Nephron progenitor cell (in vitro differentiated cells): ENCODE measurements around the gene PABPN1L.

ENCODE experiments used
- DNase-seq: peaks from one replicate; pipeline ENCODE4 v3.0.0; 2021
- H3K27ac Mint-ChIP-seq: 2 replicates; pipeline ENCODE4 v1.8.0; 2021; ENCODE audit warnings: mild to moderate bottlenecking, moderate library complexity, mixed read lengths
- H3K27me3 Mint-ChIP-seq: 2 replicates; pipeline ENCODE4 v1.8.0; 2021; ENCODE audit warnings: mild to moderate bottlenecking, low read depth, mixed read lengths; ENCODE audit not compliant: poor library complexity
- H3K36me3 Mint-ChIP-seq: 2 replicates; pipeline ENCODE4 v1.8.0; 2021; ENCODE audit warnings: low read depth, mixed read lengths
- H3K4me1 Mint-ChIP-seq: 2 replicates; pipeline ENCODE4 v1.8.0; 2021; ENCODE audit warnings: mixed read lengths
- H3K4me3 Mint-ChIP-seq: 2 replicates; pipeline ENCODE4 v1.8.0; 2021; ENCODE audit warnings: mild to moderate bottlenecking, moderate library complexity, mixed read lengths
- H3K9me3 Mint-ChIP-seq: 2 replicates; pipeline ENCODE4 v1.8.0; 2021; ENCODE audit warnings: mild to moderate bottlenecking, moderate library complexity, mixed read lengths
- CTCF ChIP-seq: fragments of 200-600 bp; sonication (generic); IDR thresholded peaks from 2 replicates; pipeline ENCODE4 v1.5.0; 2021; ENCODE audit warnings: antibody characterized with exemption

Gene PABPN1L

GRCh38 chr16:88866151-88866920 is at the start of gene PABPN1L:
TSS of gene PABPN1L (minus strand) at chr16:88866660. CDS start at chr16:88866606, 54 bp downstream.
- Mint-ChIP-seq H3K4me3 (no peak within 1 kb of the TSS), H3K27ac (no peak within 1 kb of the TSS)
- TF ChIP-seq CTCF: no peak

GRCh38 chr16:88915639-88916327 is 49.3 kb upstream of the PABPN1L start:
- H3K27me3 Mint-ChIP-seq: peaks cover 14% of the 10 kb centered on the region
- H3K36me3 Mint-ChIP-seq: no peaks in the 10 kb centered on the region
- H3K27ac Mint-ChIP-seq: no peak overlapping the region
- DNase-seq: no peak
- no peak for TF ChIP-seq CTCF
- no peak overlapping the region for H3K4me3 Mint-ChIP-seq
- H3K9me3 Mint-ChIP-seq: peaks cover 2% of the 10 kb centered on the region
- H3K4me1 Mint-ChIP-seq: peaks cover 54% of the 10 kb centered on the region

More at GRCh38 chr16:88866151-88866920, at the start of gene PABPN1L:
- Mint-ChIP-seq H3K9me3 (no peaks in the 10 kb centered on the region), H3K27me3 (peaks cover 3% of the 10 kb centered on the region), H3K4me1 (peaks cover 20% of the 10 kb centered on the region), H3K36me3 (no peaks in the 10 kb centered on the region)
- no peak for DNase-seq

- TF ChIP-seq CTCF: no peak
- Mint-ChIP-seq H3K27ac (no peak overlapping the region), H3K4me1 (peaks cover 60% of the 10 kb centered on the region), H3K36me3 (no peaks in the 10 kb centered on the region), H3K4me3 (no peak overlapping the region), H3K9me3 (peaks cover 2% of the 10 kb centered on the region), H3K27me3 (peaks cover 14% of the 10 kb centered on the region)
- DNase-seq: no peak
Observed at GRCh38 chr16:88914750-88915368, 48.4 kb upstream of the PABPN1L start.

- Mint-ChIP-seq H3K4me1 (peaks cover 52% of the 10 kb centered on the region), H3K4me3 (no peak overlapping the region), H3K27ac (no peak overlapping the region), H3K36me3 (no peaks in the 10 kb centered on the region), H3K9me3 (no peaks in the 10 kb centered on the region), H3K27me3 (peaks cover 13% of the 10 kb centered on the region)
- no peak for TF ChIP-seq CTCF
- no peak for DNase-seq
Observed at GRCh38 chr16:88913870-88914269, 47.4 kb upstream of the PABPN1L start.

GRCh38 chr16:88913001-88913612 is 46.6 kb upstream of the PABPN1L start:
- Mint-ChIP-seq H3K4me1 (peaks cover 48% of the 10 kb centered on the region), H3K27me3 (peaks cover 13% of the 10 kb centered on the region), H3K27ac (no peak overlapping the region), H3K36me3 (no peaks in the 10 kb centered on the region), H3K9me3 (no peaks in the 10 kb centered on the region), H3K4me3 (no peak overlapping the region)
- TF ChIP-seq CTCF: no peak
- DNase-seq: no peak
